ENCODE data around the gene LOXHD1.

GRCh38 chr18:46621111-46621766 lies 35.8 kb downstream of the LOXHD1 start:
- TF ChIP-seq CTCF (IDR thresholded peaks at IDR 0.05 in 2 of 3, conservative IDR thresholded peaks at IDR 0.05 in 1 of 3; ENCODE audit: control insufficient read depth in 2 of 3, extremely low read depth in 1 of 3, insufficient read depth in 1 of 3, low read depth in 3 of 3, low read length in 3 of 3) (no peak), LARP7 (IDR thresholded peaks at IDR 0.05) (no peak), ATF2 (IDR thresholded peaks at IDR 0.05; ENCODE audit: low read length) (no peak), E4F1 (IDR thresholded peaks at IDR 0.05; ENCODE audit: borderline replicate concordance, partially characterized antibody) (no peak), CBFB (IDR thresholded peaks at IDR 0.05; ENCODE audit: low read depth) (no peak), RFX5 (IDR thresholded peaks at IDR 0.05; ENCODE audit: low read depth, low read length) (no peak), PKNOX1 (IDR thresholded peaks at IDR 0.05) (no peak), NR2C2 (IDR thresholded peaks at IDR 0.05; ENCODE audit: borderline replicate concordance, control insufficient read depth, insufficient read length, low read depth) (no peak)

All from GM12878 (cell line).